ENCODE measurements around the gene PSMB3. TPM values are rescaled to one million over a fixed set of nuclear protein-coding genes. Genes with fewer than 3 reads are reported as not detected.

The PSMB3 gene
- polyA plus RNA-seq, 2 of the 4 experiments (the other 2 are of a cell fraction) = 417 to 463 TPM

GRCh38 chr17:38738007-38738662 is 14.4 kb upstream of the PSMB3 start:
- WGBS (ENCODE audit: missing lambda C conversion rate) = 87% methylated on average over 14 of the region's 14 CpGs
- peaks cover 28% of the 10 kb centered on the region for H3K4me1 ChIP-seq
- no peak for ATAC-seq
- no peak for FAIRE-seq
- ChIA-PET POLR2A (no interaction called here), CTCF (interaction anchor here (0.7 to 5.7 kb wide), 7 partner anchors 7 to 71 kb away, joined by 4 to 107 read pairs (median 18); partner anchors contain the start of genes EPOP and PCGF2)
- no peak for TF ChIP-seq HMGXB4 (CRISPR knock-in tag; IDR thresholded peaks at IDR 0.05; ENCODE audit: borderline replicate concordance)
- no peak for TF ChIP-seq EP300 (IDR thresholded peaks at IDR 0.05)
- no peak for TF ChIP-seq ESRRA (IDR thresholded peaks at IDR 0.05; ENCODE audit: borderline replicate concordance, low read length)
- no peak for TF ChIP-seq TP53 (CRISPR knock-in tag; IDR thresholded peaks at IDR 0.05)
- no peak for TF ChIP-seq ATOH8 (CRISPR knock-in tag; IDR thresholded peaks at IDR 0.05; ENCODE audit: low read depth)
- TF ChIP-seq NPAS2 (CRISPR knock-in tag; IDR thresholded peaks at IDR 0.05; ENCODE audit: borderline replicate concordance) = no peak
- no peak for TF ChIP-seq MYC (IDR thresholded peaks at IDR 0.05; ENCODE audit: borderline replicate concordance, low read length)
- no peak for TF ChIP-seq REST (IDR thresholded peaks at IDR 0.05)
- TF ChIP-seq HOXB5 (CRISPR knock-in tag; IDR thresholded peaks at IDR 0.05) = no peak
- TF ChIP-seq TFCP2L1 (CRISPR knock-in tag; IDR thresholded peaks at IDR 0.05) = no peak
- no peak for TF ChIP-seq NR3C1 (IDR thresholded peaks at IDR 0.05)
- no peak for TF ChIP-seq EHMT2 (IDR thresholded peaks at IDR 0.05; ENCODE audit: low read depth)
- no peak for TF ChIP-seq CHD4 (IDR thresholded peaks at IDR 0.05; ENCODE audit: borderline replicate concordance)
- no peak for TF ChIP-seq EHF (CRISPR knock-in tag; IDR thresholded peaks at IDR 0.05)
- no peak for TF ChIP-seq ZFP36 (IDR thresholded peaks at IDR 0.05; ENCODE audit: borderline replicate concordance, partially characterized antibody)
- TF ChIP-seq MAX (IDR thresholded peaks at IDR 0.05) = no peak
- TF ChIP-seq HOXB13 (CRISPR knock-in tag; IDR thresholded peaks at IDR 0.05; ENCODE audit: low read depth) = no peak
- no peak for TF ChIP-seq SREBF2 (IDR thresholded peaks at IDR 0.05)
- no peak for TF ChIP-seq CHD2 (IDR thresholded peaks at IDR 0.05; ENCODE audit: low read length, partially characterized antibody)
- no peak for TF ChIP-seq CEBPB (IDR thresholded peaks at IDR 0.05)
- no peak for DNase-seq (ENCODE audit: low read depth in 1 of 2, low spot score in 1 of 2)
- H3K9me3 ChIP-seq = no peaks in the 10 kb centered on the region
- H3K4me3 ChIP-seq = no peak overlapping the region
- no peak overlapping the region for H3K27ac ChIP-seq
- H3K4me2 ChIP-seq = no peak overlapping the region

- no peak for TF ChIP-seq BHLHE40 (IDR thresholded peaks at IDR 0.05; ENCODE audit: low read depth, low read length)
- TF ChIP-seq REST (IDR thresholded peaks at IDR 0.05) = no peak
- TF ChIP-seq TFCP2L1 (CRISPR knock-in tag; IDR thresholded peaks at IDR 0.05) = no peak
- no peak for TF ChIP-seq NR3C1 (IDR thresholded peaks at IDR 0.05)
- no peak for TF ChIP-seq FOXS1 (CRISPR knock-in tag; IDR thresholded peaks at IDR 0.05)
- no peak for TF ChIP-seq HEYL (CRISPR knock-in tag; IDR thresholded peaks at IDR 0.05)
- TF ChIP-seq EP300 (IDR thresholded peaks at IDR 0.05) = no peak
- TF ChIP-seq FOSB (CRISPR knock-in tag; IDR thresholded peaks at IDR 0.05) = no peak
- no peak for TF ChIP-seq ZNF302 (CRISPR knock-in tag; IDR thresholded peaks at IDR 0.05)
- 97% methylated on average over 16 of the region's 16 CpGs for WGBS (ENCODE audit: missing lambda C conversion rate)
- ChIA-PET CTCF (interaction anchor here (5.4 kb wide), 1 partner anchor 62 kb away, joined by 105 read pairs; the partner anchor contains the start of gene EPOP), POLR2A (no interaction called here)
- Histone ChIP-seq H3K4me3 (no peak overlapping the region), H3K4me2 (no peak overlapping the region), H3K9me3 (no peaks in the 10 kb centered on the region), H3K27ac (no peak overlapping the region), H3K4me1 (peaks cover 30% of the 10 kb centered on the region)
- DNase-seq (ENCODE audit: low read depth in 1 of 2, low spot score in 1 of 2) (no peak), ATAC-seq (no peak), FAIRE-seq (no peak)
These were observed 13.9 kb upstream of the PSMB3 start for GRCh38 chr17:38738686-38739085.

Measured in A549 (cell line).